ENCODE data around the gene TRIM15. TPM values are rescaled to one million over a fixed set of nuclear protein-coding genes. Genes with fewer than 3 reads are reported as not detected.

The TRIM15 gene
- total RNA-seq, 1 experiment from 2014 or later = 0.20 TPM

DNA sequence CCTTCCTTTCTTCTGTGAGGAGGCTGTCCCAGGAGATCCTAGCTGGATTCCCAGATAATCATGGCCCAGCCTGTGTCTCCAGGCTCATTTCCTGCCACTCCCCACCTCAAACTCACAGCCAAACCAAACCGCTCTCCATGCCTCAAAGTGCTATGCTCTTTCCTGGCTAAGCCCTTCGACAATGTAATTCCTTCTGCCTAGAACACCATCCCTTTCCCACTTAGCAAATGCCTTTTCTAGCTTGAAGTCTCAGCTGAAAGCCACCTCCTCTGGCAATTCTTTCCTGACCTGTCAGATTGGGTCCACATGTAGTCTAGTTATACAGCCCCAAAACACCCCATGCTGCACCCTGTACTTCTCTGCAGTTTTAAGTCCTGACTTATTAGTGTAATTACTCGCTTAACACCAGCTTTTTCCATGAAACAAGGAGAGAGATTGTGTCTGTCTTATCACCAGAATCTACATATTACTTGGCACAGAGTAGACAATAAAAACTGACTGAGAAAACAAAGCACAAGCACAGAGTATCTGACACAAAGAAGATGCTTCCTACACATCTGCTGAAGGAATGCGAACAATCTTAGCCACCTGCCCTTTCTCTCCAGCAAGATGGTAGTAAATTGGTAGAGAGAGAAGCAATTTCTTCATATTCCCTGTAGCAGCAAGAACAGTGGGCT is 44.4 kb downstream of the TRIM15 start:
- H2AFZ ChIP-seq (ENCODE audit: low read length) = no peak overlapping the region
- no peak for DNase-seq
- H3K23ac ChIP-seq (ENCODE audit: insufficient read length, low read depth, low read length) = no peak overlapping the region
- no peaks in the 10 kb centered on the region for H3K9me3 ChIP-seq (ENCODE audit: control insufficient read depth, low read depth, low read length)
- no peak overlapping the region for H3K9ac ChIP-seq (ENCODE audit: extremely low read depth, insufficient read length, low read length)
- H3K4me2 ChIP-seq (ENCODE audit: insufficient read depth, insufficient read length, low read length) = no peak overlapping the region
- H3K4ac ChIP-seq (ENCODE audit: low read depth, low read length) = no peak overlapping the region
- H2BK15ac ChIP-seq (ENCODE audit: low read depth, low read length) = no peak overlapping the region
- no peaks in the 10 kb centered on the region for H4K20me1 ChIP-seq (ENCODE audit: control insufficient read depth, insufficient read depth, insufficient read length)
- H3T11ph ChIP-seq (ENCODE audit: low read length) = no peak overlapping the region
- H2BK5ac ChIP-seq (ENCODE audit: insufficient read length, low read length) = no peak overlapping the region
- no CpG with 5 or more reads among the region's 4 CpGs for WGBS (ENCODE audit: extremely low coverage, insufficient read length, low lambda C conversion rate)
- no peak overlapping the region for H3K27ac ChIP-seq (ENCODE audit: insufficient read length, low read depth, low read length)
- H3K18ac ChIP-seq (ENCODE audit: insufficient read length, low read depth, low read length) = peak overlapping the region; percentile 21
- H3K27ac Mint-ChIP-seq = peak overlapping the region; percentile 11 to 60 (median 19); a peak in 5 of 7 replicates
- H4K91ac ChIP-seq (ENCODE audit: insufficient read length, low read depth, low read length) = no peak overlapping the region
- H3K79me2 ChIP-seq (ENCODE audit: insufficient read depth, low read length) = peaks cover 7% of the 10 kb centered on the region; the same call in 1 of the 2 replicates
- no peak overlapping the region for H2BK120ac ChIP-seq (ENCODE audit: low read depth, low read length, poor library complexity, severe bottlenecking)
- H3K27me3 Mint-ChIP-seq (ENCODE audit: low read depth) = no peaks in the 10 kb centered on the region; the same call in 1 of the 2 replicates
- H3K14ac ChIP-seq (ENCODE audit: insufficient read depth, low read length) = no peak overlapping the region
- H3K4me3 Mint-ChIP-seq = 0 out of 5 replicates have a peak overlapping the region, but pooled peaks of 1 of the 2 experiments have one; percentile 13
- H3K4me1 ChIP-seq (ENCODE audit: insufficient read depth, low read length) = peaks cover 17% of the 10 kb centered on the region; the same call in 1 of the 2 replicates
- peaks cover 0 to 9% (median 4%) of the 10 kb centered on the region in 3 experiments; a peak in 4 of 7 replicates for H3K36me3 Mint-ChIP-seq (ENCODE audit: insufficient read depth in 1 of 3, low read depth in 3 of 3)
- TF ChIP-seq, protein P1, sequence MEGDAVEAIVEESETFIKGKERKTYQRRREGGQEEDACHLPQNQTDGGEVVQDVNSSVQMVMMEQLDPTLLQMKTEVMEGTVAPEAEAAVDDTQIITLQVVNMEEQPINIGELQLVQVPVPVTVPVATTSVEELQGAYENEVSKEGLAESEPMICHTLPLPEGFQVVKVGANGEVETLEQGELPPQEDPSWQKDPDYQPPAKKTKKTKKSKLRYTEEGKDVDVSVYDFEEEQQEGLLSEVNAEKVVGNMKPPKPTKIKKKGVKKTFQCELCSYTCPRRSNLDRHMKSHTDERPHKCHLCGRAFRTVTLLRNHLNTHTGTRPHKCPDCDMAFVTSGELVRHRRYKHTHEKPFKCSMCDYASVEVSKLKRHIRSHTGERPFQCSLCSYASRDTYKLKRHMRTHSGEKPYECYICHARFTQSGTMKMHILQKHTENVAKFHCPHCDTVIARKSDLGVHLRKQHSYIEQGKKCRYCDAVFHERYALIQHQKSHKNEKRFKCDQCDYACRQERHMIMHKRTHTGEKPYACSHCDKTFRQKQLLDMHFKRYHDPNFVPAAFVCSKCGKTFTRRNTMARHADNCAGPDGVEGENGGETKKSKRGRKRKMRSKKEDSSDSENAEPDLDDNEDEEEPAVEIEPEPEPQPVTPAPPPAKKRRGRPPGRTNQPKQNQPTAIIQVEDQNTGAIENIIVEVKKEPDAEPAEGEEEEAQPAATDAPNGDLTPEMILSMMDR (conservative IDR thresholded peaks at IDR 0.05) = no peak
- no peak overlapping the region for H2BK12ac ChIP-seq (ENCODE audit: insufficient read length, low read depth, low read length)
- H4K8ac ChIP-seq (replicated peaks; ENCODE audit: insufficient read length, low read depth, low read length) = no peak overlapping the region
- no peak overlapping the region for H2BK20ac ChIP-seq (ENCODE audit: low read depth, low read length, poor library complexity, severe bottlenecking)
- H3K23me2 ChIP-seq (ENCODE audit: insufficient read length, low read depth, low read length, poor library complexity, severe bottlenecking) = no peaks in the 10 kb centered on the region
- H3K79me1 ChIP-seq (ENCODE audit: insufficient read depth, low read depth, low read length, poor library complexity, severe bottlenecking) = peaks cover 10% of the 10 kb centered on the region
- no peaks in the 10 kb centered on the region for H3K9me3 Mint-ChIP-seq
- no peak overlapping the region for H4K5ac ChIP-seq (ENCODE audit: insufficient read length, low read depth, low read length)
- no peak overlapping the region for H2AK5ac ChIP-seq (ENCODE audit: insufficient read length, low read length)
- no peaks in the 10 kb centered on the region for H3K27me3 ChIP-seq (ENCODE audit: insufficient read depth, low read length)
- peaks cover 47 to 59% of the 10 kb centered on the region in 2 experiments for H3K4me1 Mint-ChIP-seq
- no peak overlapping the region for H3K56ac ChIP-seq (ENCODE audit: insufficient read length, low read depth, low read length)

Measured in H9 (cell line).